ENCODE results near the gene MAP7. TPM values are rescaled to one million over a fixed set of nuclear protein-coding genes. Genes with fewer than 3 reads are reported as not detected.

Gene MAP7
- total RNA-seq, 1 donor from 2014 or later: 1.2 TPM

DNA sequence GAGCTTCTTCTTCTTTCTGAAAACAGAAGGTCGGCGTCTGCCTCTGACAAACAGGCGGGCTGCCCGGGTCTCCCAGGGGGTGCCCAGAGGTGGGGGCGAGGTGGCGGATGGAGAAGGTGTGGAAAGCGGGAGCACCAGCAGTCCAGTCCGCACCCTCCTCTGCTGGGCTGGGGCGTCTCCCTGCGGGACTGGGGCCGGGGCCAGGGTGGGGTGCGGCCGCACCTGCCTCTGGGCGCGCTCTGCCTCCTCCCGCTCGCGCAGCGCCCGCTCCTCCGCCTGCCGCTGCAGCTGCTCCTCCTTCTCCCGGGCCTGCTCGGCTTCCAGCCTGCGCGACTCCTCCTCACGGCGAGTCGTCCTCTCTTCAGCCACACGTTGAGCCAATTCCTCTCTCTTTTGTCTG lies 189.4 kb downstream of the MAP7 start:
- intact Hi-C loops (cut with micrococcal nuclease): no loop called here
- no peaks in the 10 kb centered on the region for H3K36me3 Mint-ChIP-seq (ENCODE audit: low read depth)
- peaks cover 2% of the 10 kb centered on the region for H3K4me1 Mint-ChIP-seq (ENCODE audit: low read depth)
- no peaks in the 10 kb centered on the region for H3K9me3 Mint-ChIP-seq
- no peak overlapping the region for H3K27ac Mint-ChIP-seq
- H3K4me3 Mint-ChIP-seq (ENCODE audit: low read depth): no peak overlapping the region
- H3K27me3 Mint-ChIP-seq (ENCODE audit: low read depth): peaks cover 5% of the 10 kb centered on the region
- DNase-seq (ENCODE audit: low spot score): no peak

DNA sequence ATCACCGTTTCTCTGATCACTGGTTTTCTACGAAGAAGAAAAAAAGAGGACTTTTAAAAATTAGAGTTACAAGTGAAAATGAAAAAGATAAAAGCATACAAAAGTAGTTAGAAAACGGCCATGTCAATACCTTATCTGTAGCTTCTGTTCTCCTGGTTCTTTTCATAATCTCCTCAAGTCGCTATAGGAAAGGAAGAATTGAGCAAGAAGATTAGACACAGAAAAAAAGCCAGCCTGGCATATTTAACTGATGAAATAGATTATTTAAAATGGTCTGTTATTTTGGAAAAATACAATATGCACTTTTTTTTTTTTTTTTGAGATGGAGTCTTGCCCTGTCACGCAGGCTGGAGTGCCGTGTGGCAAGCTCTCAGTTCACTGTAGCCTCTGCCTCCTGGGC lies 190.4 kb downstream of the MAP7 start:
- H3K27ac Mint-ChIP-seq: no peak overlapping the region
- DNase-seq (ENCODE audit: low spot score): no peak
- intact Hi-C loops (cut with micrococcal nuclease): no loop called here
- no peaks in the 10 kb centered on the region for H3K36me3 Mint-ChIP-seq (ENCODE audit: low read depth)
- H3K4me3 Mint-ChIP-seq (ENCODE audit: low read depth): no peak overlapping the region
- H3K9me3 Mint-ChIP-seq: no peaks in the 10 kb centered on the region
- H3K4me1 Mint-ChIP-seq (ENCODE audit: low read depth): no peaks in the 10 kb centered on the region
- peaks cover 3% of the 10 kb centered on the region for H3K27me3 Mint-ChIP-seq (ENCODE audit: low read depth)

DNA sequence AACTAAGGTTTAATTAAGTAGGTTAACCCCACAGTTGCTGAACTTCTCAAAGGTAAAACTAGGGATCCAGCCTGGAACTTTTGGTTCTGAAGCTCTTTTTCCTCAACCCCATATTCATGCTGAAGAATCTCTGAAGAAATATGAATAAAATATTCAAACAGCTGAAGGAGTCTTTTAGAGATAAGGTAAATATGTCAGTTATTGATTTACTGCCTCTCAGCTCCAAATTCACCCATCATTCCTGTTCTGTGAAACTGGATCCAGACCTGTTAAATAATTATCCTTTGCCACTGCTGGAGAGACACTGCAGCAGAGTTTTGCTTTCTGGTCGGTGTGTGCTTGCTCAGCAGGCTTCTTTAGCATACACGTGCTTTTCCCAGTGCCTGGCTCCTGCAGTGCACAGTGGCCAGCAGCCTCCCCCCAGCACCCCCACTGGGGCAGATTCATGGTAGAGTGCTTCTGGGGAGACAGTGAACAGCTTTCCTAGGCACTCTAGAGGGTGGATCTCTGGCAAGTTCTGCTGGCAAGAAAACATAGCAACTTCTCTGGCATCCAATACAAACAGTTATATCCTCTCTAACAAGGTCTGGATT lies 198.6 kb downstream of the MAP7 start:
- Mint-ChIP-seq H3K9me3 (no peaks in the 10 kb centered on the region), H3K4me1 (ENCODE audit: low read depth) (no peaks in the 10 kb centered on the region), H3K27me3 (ENCODE audit: low read depth) (peaks cover 17% of the 10 kb centered on the region), H3K4me3 (ENCODE audit: low read depth) (no peak overlapping the region), H3K27ac (no peak overlapping the region), H3K36me3 (ENCODE audit: low read depth) (no peaks in the 10 kb centered on the region)
- intact Hi-C loops (cut with micrococcal nuclease): no loop called here
- DNase-seq (ENCODE audit: low spot score): no peak

DNA sequence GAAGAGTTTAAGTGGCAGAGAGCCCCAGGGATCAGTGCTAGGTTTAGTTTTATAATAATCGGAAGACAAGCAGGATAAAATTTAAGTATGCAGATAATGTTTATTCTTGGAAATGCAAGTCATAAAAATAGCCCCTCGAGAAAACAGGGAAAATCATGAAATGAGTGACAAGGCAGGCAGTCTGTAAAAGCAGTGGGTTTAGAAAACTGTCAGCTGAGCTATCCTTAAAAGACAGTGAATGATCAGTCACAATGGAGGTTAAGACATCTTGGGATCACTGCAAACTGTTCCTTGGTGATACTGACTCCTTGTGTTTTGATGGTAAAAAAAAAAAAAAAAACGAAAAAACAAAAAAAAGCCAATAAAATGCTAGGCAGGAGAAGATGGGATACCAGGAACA lies 199.3 kb downstream of the MAP7 start:
- no peak overlapping the region for H3K4me3 Mint-ChIP-seq (ENCODE audit: low read depth)
- H3K36me3 Mint-ChIP-seq (ENCODE audit: low read depth): no peaks in the 10 kb centered on the region
- no peak for DNase-seq (ENCODE audit: low spot score)
- intact Hi-C loops (cut with micrococcal nuclease): no loop called here
- H3K27me3 Mint-ChIP-seq (ENCODE audit: low read depth): peaks cover 17% of the 10 kb centered on the region
- H3K27ac Mint-ChIP-seq: no peak overlapping the region
- no peaks in the 10 kb centered on the region for H3K9me3 Mint-ChIP-seq
- H3K4me1 Mint-ChIP-seq (ENCODE audit: low read depth): no peaks in the 10 kb centered on the region

DNA sequence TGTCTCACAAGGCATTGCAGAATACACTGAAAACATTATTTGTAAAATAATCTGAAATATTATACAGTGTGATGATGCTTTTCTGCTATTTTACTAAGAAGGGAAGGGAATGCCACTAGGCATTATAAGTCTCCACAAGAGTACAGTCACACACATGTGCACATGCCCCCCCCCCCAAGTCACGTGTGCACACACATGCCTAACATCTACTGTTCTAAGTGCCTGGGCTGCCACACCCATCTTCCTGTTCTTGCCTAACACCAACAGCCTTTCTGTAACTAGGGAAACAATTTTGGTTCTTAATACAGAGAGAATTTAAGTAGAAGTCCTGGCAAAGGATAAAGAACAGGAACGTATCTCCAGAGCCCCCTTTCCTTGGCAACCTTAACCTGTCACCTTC lies 202.4 kb downstream of the MAP7 start:
- no peaks in the 10 kb centered on the region for H3K9me3 Mint-ChIP-seq
- no peaks in the 10 kb centered on the region for H3K4me1 Mint-ChIP-seq (ENCODE audit: low read depth)
- intact Hi-C loops (cut with micrococcal nuclease): no loop called here
- no peak overlapping the region for H3K27ac Mint-ChIP-seq
- H3K4me3 Mint-ChIP-seq (ENCODE audit: low read depth): no peak overlapping the region
- no peak for DNase-seq (ENCODE audit: low spot score)
- no peaks in the 10 kb centered on the region for H3K36me3 Mint-ChIP-seq (ENCODE audit: low read depth)
- H3K27me3 Mint-ChIP-seq (ENCODE audit: low read depth): peaks cover 15% of the 10 kb centered on the region

DNA sequence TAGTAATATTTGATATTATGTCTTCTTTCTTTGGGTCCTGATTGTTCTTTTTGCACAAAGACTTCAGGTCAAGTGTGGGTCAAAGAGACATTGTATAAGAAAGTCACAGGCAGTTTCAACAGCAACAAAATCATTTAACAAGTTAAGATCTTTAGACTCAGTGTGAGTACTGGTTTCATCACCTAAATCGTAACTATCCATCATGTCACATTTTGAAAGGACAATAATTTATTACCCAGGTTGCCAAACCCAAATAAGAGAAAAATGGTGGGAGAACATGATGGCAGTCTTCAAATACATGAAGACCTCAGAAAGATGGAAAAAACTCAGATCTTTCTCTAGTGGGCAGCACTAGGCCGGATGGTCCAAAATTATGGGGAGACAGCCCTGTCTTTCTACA lies 205.1 kb downstream of the MAP7 start:
- intact Hi-C loops (cut with micrococcal nuclease): no loop called here
- no peak for DNase-seq (ENCODE audit: low spot score)
- H3K36me3 Mint-ChIP-seq (ENCODE audit: low read depth): no peaks in the 10 kb centered on the region
- no peaks in the 10 kb centered on the region for H3K4me1 Mint-ChIP-seq (ENCODE audit: low read depth)
- H3K27ac Mint-ChIP-seq: no peak overlapping the region
- H3K9me3 Mint-ChIP-seq: no peaks in the 10 kb centered on the region
- no peak overlapping the region for H3K4me3 Mint-ChIP-seq (ENCODE audit: low read depth)
- peaks cover 10% of the 10 kb centered on the region for H3K27me3 Mint-ChIP-seq (ENCODE audit: low read depth)

DNA sequence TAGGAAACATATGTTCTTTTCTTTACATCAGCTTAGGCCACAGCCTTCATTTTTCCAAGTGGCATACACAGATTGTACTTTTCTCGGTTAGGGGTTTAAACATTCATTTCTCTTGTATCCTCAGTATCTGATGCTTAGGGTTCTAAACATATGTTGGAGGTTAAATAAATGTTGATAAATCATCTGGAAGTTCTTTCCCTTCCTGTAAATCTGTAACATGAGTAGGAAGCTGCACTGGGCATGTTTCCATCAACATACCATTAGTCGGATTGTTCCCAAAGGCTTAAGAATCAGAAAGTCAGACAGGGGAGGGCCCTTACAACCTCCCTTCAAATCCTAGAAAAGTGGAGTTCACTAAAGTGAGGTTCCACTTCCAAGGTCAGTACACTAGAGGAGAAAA lies 205.8 kb downstream of the MAP7 start:
- DNase-seq (ENCODE audit: low spot score): no peak
- no peaks in the 10 kb centered on the region for H3K4me1 Mint-ChIP-seq (ENCODE audit: low read depth)
- no peaks in the 10 kb centered on the region for H3K36me3 Mint-ChIP-seq (ENCODE audit: low read depth)
- H3K4me3 Mint-ChIP-seq (ENCODE audit: low read depth): no peak overlapping the region
- no peaks in the 10 kb centered on the region for H3K9me3 Mint-ChIP-seq
- intact Hi-C loops (cut with micrococcal nuclease): no loop called here
- no peak overlapping the region for H3K27ac Mint-ChIP-seq
- peaks cover 10% of the 10 kb centered on the region for H3K27me3 Mint-ChIP-seq (ENCODE audit: low read depth)

DNA sequence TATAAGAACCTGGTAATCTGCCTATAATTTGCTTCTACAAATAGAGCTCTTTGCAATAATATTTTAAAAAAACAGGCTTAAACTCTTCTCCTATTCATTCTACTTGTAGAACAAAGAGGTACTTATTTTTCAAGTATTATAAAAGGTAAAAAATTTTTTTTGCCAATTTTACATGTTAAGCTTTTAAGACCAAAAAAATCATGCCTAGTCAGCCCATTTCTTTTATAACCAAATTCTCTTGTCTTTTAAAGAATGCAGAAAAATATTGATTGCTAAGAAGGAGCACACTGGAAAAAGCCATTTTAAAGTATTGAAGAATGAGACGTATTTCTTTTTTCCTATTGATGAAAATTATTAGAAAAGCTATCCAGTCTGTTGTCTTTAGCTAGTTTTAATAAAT lies 206.5 kb downstream of the MAP7 start:
- H3K9me3 Mint-ChIP-seq: no peaks in the 10 kb centered on the region
- no peak overlapping the region for H3K27ac Mint-ChIP-seq
- intact Hi-C loops (cut with micrococcal nuclease): no loop called here
- no peak for DNase-seq (ENCODE audit: low spot score)
- no peaks in the 10 kb centered on the region for H3K4me1 Mint-ChIP-seq (ENCODE audit: low read depth)
- no peak overlapping the region for H3K4me3 Mint-ChIP-seq (ENCODE audit: low read depth)
- no peaks in the 10 kb centered on the region for H3K36me3 Mint-ChIP-seq (ENCODE audit: low read depth)
- peaks cover 10% of the 10 kb centered on the region for H3K27me3 Mint-ChIP-seq (ENCODE audit: low read depth)

DNA sequence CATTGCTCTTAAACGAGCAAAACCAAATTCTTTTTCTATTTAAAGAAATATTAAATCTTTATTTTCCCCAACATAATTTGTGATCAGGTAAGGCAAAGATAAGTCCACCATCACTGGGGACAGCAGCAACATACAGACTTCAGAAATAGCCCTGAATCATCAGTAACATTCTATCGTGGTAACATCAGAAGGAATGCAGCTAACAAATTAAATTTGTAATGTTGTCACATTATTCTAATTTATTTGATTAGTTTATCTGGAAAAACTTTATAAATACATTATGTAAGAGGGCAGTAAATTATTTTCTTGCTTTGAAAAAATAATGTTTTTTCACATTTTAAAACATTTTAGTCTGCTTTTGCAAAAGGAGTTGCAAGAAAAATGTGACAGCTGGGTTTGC lies 206.9 kb downstream of the MAP7 start:
- H3K4me3 Mint-ChIP-seq (ENCODE audit: low read depth): no peak overlapping the region
- no peaks in the 10 kb centered on the region for H3K9me3 Mint-ChIP-seq
- H3K27me3 Mint-ChIP-seq (ENCODE audit: low read depth): peaks cover 10% of the 10 kb centered on the region
- no peak for DNase-seq (ENCODE audit: low spot score)
- intact Hi-C loops (cut with micrococcal nuclease): no loop called here
- no peaks in the 10 kb centered on the region for H3K4me1 Mint-ChIP-seq (ENCODE audit: low read depth)
- no peaks in the 10 kb centered on the region for H3K36me3 Mint-ChIP-seq (ENCODE audit: low read depth)
- no peak overlapping the region for H3K27ac Mint-ChIP-seq

DNA sequence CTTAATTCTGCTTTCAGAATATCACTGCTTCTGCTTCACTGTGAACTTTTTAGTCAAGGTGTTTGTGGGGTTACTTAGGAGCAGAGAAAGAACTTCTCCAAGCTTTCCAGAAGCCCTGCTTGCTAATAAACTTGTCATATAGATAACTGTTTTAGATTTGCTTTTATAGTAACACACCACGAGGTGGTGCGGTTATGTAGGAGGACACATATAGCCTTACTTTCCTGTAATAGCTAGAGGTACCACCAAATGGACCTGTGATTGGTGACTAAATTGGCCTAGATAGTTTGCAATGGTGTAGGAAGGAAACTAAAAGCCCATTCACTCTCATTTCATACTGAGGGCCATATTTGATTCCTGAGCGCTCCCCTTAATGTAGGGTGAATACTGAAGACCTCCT lies 208.3 kb downstream of the MAP7 start:
- Mint-ChIP-seq H3K27me3 (ENCODE audit: low read depth) (peaks cover 8% of the 10 kb centered on the region), H3K9me3 (no peaks in the 10 kb centered on the region), H3K36me3 (ENCODE audit: low read depth) (no peaks in the 10 kb centered on the region), H3K4me1 (ENCODE audit: low read depth) (no peaks in the 10 kb centered on the region), H3K4me3 (ENCODE audit: low read depth) (no peak overlapping the region), H3K27ac (no peak overlapping the region)
- DNase-seq (ENCODE audit: low spot score): no peak
- intact Hi-C loops (cut with micrococcal nuclease): no loop called here

DNA sequence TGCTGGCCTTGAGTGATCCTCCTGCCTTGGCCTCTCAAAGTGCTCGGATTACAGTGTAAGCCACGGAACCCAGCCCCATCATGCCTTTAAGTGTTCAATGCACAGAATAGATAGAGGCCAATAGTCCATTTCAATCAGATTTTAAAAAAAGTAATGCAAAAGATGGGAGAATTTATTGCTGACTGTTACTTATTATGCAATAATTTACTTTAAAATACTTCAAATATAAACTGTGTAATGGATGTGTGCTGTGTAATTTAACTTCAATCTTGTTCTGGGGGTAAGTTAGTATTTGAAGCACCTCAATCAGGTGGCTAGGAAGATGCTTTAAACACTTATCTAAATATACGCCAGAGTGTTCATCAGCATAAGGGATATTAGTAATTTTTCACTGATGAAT lies 208.9 kb downstream of the MAP7 start:
- Mint-ChIP-seq H3K36me3 (ENCODE audit: low read depth) (no peaks in the 10 kb centered on the region), H3K4me1 (ENCODE audit: low read depth) (no peaks in the 10 kb centered on the region), H3K4me3 (ENCODE audit: low read depth) (no peak overlapping the region), H3K27me3 (ENCODE audit: low read depth) (peaks cover 7% of the 10 kb centered on the region), H3K9me3 (no peaks in the 10 kb centered on the region), H3K27ac (no peak overlapping the region)
- no peak for DNase-seq (ENCODE audit: low spot score)
- intact Hi-C loops (cut with micrococcal nuclease): no loop called here

DNA sequence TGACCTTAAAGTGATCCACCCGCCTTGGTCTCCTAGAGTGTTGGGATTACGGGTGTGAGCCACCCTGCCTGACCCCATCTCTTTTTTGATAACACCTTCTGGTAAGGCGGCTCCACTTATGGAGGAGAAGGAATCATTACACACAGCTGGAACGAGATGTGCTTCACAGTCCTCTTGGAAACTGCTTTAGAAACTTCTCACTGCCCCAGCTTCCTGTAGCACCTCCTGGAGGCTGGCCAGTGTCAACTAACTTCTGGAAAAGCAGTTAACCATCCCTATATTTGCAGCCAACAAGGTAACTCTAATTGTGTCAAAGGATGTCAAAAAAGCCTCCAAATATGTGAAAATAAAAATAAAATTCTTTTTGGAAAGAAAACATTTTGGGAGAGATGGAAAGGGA lies 211.7 kb downstream of the MAP7 start:
- Mint-ChIP-seq H3K4me3 (ENCODE audit: low read depth) (no peak overlapping the region), H3K27me3 (ENCODE audit: low read depth) (peaks cover 3% of the 10 kb centered on the region), H3K36me3 (ENCODE audit: low read depth) (no peaks in the 10 kb centered on the region), H3K27ac (no peak overlapping the region), H3K9me3 (no peaks in the 10 kb centered on the region), H3K4me1 (ENCODE audit: low read depth) (no peaks in the 10 kb centered on the region)
- intact Hi-C loops (cut with micrococcal nuclease): no loop called here
- no peak for DNase-seq (ENCODE audit: low spot score)

DNA sequence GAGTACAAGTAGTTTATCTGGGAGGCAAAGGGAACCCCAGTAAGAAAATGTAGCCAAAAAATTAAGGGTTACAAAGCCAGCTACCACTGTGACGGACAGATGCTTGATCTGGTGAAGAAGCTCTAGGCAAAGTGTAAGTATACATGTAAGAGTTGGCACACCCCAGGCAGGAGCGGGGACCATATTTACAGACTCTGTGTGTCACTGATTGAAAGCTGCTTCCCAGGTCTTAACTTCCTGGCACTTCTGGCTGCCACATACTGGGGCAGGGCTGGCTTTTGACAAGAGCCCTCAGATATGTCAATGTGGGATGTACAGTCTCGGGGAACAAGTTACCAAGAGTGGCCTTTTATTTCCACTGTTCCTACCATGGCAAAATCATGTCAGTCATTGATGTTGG lies 212.6 kb downstream of the MAP7 start:
- intact Hi-C loops (cut with micrococcal nuclease): no loop called here
- H3K4me3 Mint-ChIP-seq (ENCODE audit: low read depth): no peak overlapping the region
- H3K27ac Mint-ChIP-seq: no peak overlapping the region

DNA sequence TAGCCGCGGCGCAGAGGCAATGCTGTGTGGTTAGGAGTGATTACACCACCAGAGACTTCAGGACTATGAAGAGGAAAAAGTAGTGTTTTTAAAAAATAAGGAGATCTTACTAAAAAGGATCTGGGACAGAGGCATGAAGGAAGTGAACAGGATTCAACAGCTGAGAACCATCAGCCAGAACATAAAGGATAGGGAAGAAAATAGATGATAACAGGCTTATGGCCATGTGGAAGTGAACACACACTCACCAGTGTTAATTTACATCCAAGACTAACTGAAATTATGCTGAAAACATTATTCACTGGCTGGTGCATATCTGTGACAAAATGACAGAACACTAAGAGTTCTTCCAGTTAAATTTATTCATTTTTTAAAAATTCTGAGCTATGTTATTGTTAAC lies 213.1 kb downstream of the MAP7 start:
- H3K4me3 Mint-ChIP-seq (ENCODE audit: low read depth): no peak overlapping the region
- DNase-seq (ENCODE audit: low spot score): no peak
- H3K4me1 Mint-ChIP-seq (ENCODE audit: low read depth): no peaks in the 10 kb centered on the region
- no peaks in the 10 kb centered on the region for H3K36me3 Mint-ChIP-seq (ENCODE audit: low read depth)
- intact Hi-C loops (cut with micrococcal nuclease): no loop called here
- no peaks in the 10 kb centered on the region for H3K9me3 Mint-ChIP-seq
- peaks cover 3% of the 10 kb centered on the region for H3K27me3 Mint-ChIP-seq (ENCODE audit: low read depth)
- no peak overlapping the region for H3K27ac Mint-ChIP-seq

More for the DNA sequence above, 212.6 kb downstream of the MAP7 start:
- H3K27me3 Mint-ChIP-seq (ENCODE audit: low read depth): peaks cover 3% of the 10 kb centered on the region
- H3K9me3 Mint-ChIP-seq: no peaks in the 10 kb centered on the region
- DNase-seq (ENCODE audit: low spot score): no peak
- no peaks in the 10 kb centered on the region for H3K36me3 Mint-ChIP-seq (ENCODE audit: low read depth)
- H3K4me1 Mint-ChIP-seq (ENCODE audit: low read depth): no peaks in the 10 kb centered on the region

Measured in activated T-helper 2 cell treated with anti-CD3 and anti-CD28 coated beads, Interferon-gamma antibody, Interleukin-2, Interleukin-4, amounts not matched to agents 10 μg/mL and 5 μg/mL and 100 μg/mL, durations not matched to agents 14 hours and 24 hours and 36 hours (primary cell).